ENCODE data around the gene SLIT3. TPM values are rescaled to one million over a fixed set of nuclear protein-coding genes. Genes with fewer than 3 reads are reported as not detected.

Gene SLIT3
- total and polyA plus RNA-seq, 2 experiments from 2014 or later: 0.59 to 0.71 TPM

- TF ChIP-seq ZNF462 (CRISPR knock-in tag; IDR thresholded peaks at IDR 0.05): no peak
- no peak for TF ChIP-seq ETS1 (IDR thresholded peaks at IDR 0.05)
- no peak for TF ChIP-seq POLR2AphosphoS5 (IDR thresholded peaks at IDR 0.05; ENCODE audit: low read depth)
- TF ChIP-seq EZH2 (IDR thresholded peaks at IDR 0.05; ENCODE audit: low read depth, unreplicated experiment): no peak
- TF ChIP-seq CREB1 (CRISPR knock-in tag; IDR thresholded peaks at IDR 0.05; ENCODE audit: low read depth): no peak
Observed at GRCh38 chr5:169004551-169004950, 296.4 kb downstream of the SLIT3 start (continued).

- H3K4me3 Mint-ChIP-seq: no peak overlapping the region
- H3K9me3 Mint-ChIP-seq: no peaks in the 10 kb centered on the region
- H3K9me2 ChIP-seq (ENCODE audit: insufficient read depth): no peaks in the 10 kb centered on the region
- H3K27ac ChIP-seq (ENCODE audit: low read depth): no peak overlapping the region
- H3K4me1 Mint-ChIP-seq: peaks cover 32% of the 10 kb centered on the region
- no peaks in the 10 kb centered on the region for H3K27me3 ChIP-seq (ENCODE audit: insufficient read depth)
- peaks cover 19% of the 10 kb centered on the region for H3K4me1 ChIP-seq (ENCODE audit: insufficient read depth)
- peak overlapping the region; percentile 38; the same call in 1 of the 2 replicates for H3K4me2 ChIP-seq
- H4K20me1 ChIP-seq (replicated peaks; ENCODE audit: insufficient read depth): no peaks in the 10 kb centered on the region
- peaks cover 6% of the 10 kb centered on the region for H3K27me3 Mint-ChIP-seq (ENCODE audit: insufficient read depth, low read depth, poor library complexity)
- H3K36me3 Mint-ChIP-seq (ENCODE audit: low read depth): no peaks in the 10 kb centered on the region
- ATAC-seq (peak; percentile 70), DNase-seq (ENCODE audit: low spot score) (peak; percentile 52)
- H3K4me3 ChIP-seq: no peak overlapping the region
- H3F3A ChIP-seq (replicated peaks; ENCODE audit: low read depth): no peaks in the 10 kb centered on the region
- H2AFZ ChIP-seq: no peak overlapping the region
- no peaks in the 10 kb centered on the region for H3K36me3 ChIP-seq (ENCODE audit: insufficient read depth)
- no peak overlapping the region; the same call in 1 of the 2 replicates for H3K27ac Mint-ChIP-seq
- no peaks in the 10 kb centered on the region for H3K79me2 ChIP-seq (replicated peaks; ENCODE audit: insufficient read depth)
- TF ChIP-seq CTCF (conservative IDR thresholded peaks at IDR 0.05; ENCODE audit: low read depth in 2 of 2): peak; percentile 45 to 60; a peak in 3 of 4 replicates
Observed at GRCh38 chr5:169003721-169004541, 297.0 kb downstream of the SLIT3 start.

All from GM23338 (cell line).